ENCODE measurements around the gene SPATA6. TPM values are rescaled to one million over a fixed set of nuclear protein-coding genes. Genes with fewer than 3 reads are reported as not detected.
"Not testable (repeated sequence)": the region's sequence is repeated elsewhere in the genome, so short reads cannot be mapped to it uniquely, and the experiment has no call there.

The SPATA6 gene
- total RNA-seq, 1 donor from 2014 or later, result 26.0 TPM

GRCh38 chr1:48333316-48333715, 138.7 kb downstream of the SPATA6 start:
- Mint-ChIP-seq H3K4me3 (no peak overlapping the region), H3K4me1 (peaks cover under 1% of the 10 kb centered on the region), H3K27ac (ENCODE audit: unreplicated experiment) (no peak overlapping the region), H3K36me3 (ENCODE audit: low read depth) (peaks cover 57% of the 10 kb centered on the region), H3K9me3 (peaks cover 28% of the 10 kb centered on the region), H3K27me3 (ENCODE audit: low read depth) (no peaks in the 10 kb centered on the region)
- TF ChIP-seq CTCF (conservative IDR thresholded peaks at IDR 0.05), result no peak
- no peak for DNase-seq (ENCODE audit: low read depth, low spot score)

GRCh38 chr1:48332115-48332514, 139.9 kb downstream of the SPATA6 start:
- H3K4me3 Mint-ChIP-seq, result no peak overlapping the region
- no peaks in the 10 kb centered on the region for H3K27me3 Mint-ChIP-seq (ENCODE audit: low read depth)
- H3K4me1 Mint-ChIP-seq, result no peaks in the 10 kb centered on the region
- peaks cover 55% of the 10 kb centered on the region for H3K36me3 Mint-ChIP-seq (ENCODE audit: low read depth)
- H3K9me3 Mint-ChIP-seq, result peaks cover 28% of the 10 kb centered on the region
- H3K27ac Mint-ChIP-seq (ENCODE audit: unreplicated experiment), result no peak overlapping the region
- DNase-seq (ENCODE audit: low read depth, low spot score), result no peak
- TF ChIP-seq CTCF (conservative IDR thresholded peaks at IDR 0.05), result no peak

- Mint-ChIP-seq H3K4me1 (no peaks in the 10 kb centered on the region), H3K27ac (ENCODE audit: unreplicated experiment) (no peak overlapping the region), H3K4me3 (no peak overlapping the region), H3K9me3 (peaks cover 37% of the 10 kb centered on the region), H3K27me3 (ENCODE audit: low read depth) (no peaks in the 10 kb centered on the region), H3K36me3 (ENCODE audit: low read depth) (peaks cover 58% of the 10 kb centered on the region)
- TF ChIP-seq CTCF (conservative IDR thresholded peaks at IDR 0.05), result no peak
- no peak for DNase-seq (ENCODE audit: low read depth, low spot score)
Measured at GRCh38 chr1:48329905-48330304, 142.1 kb downstream of the SPATA6 start.

GRCh38 chr1:48329486-48329885, 142.5 kb downstream of the SPATA6 start:
- H3K9me3 Mint-ChIP-seq, result peaks cover 38% of the 10 kb centered on the region
- peaks cover 58% of the 10 kb centered on the region for H3K36me3 Mint-ChIP-seq (ENCODE audit: low read depth)
- no peak overlapping the region for H3K27ac Mint-ChIP-seq (ENCODE audit: unreplicated experiment)
- no peak for DNase-seq (ENCODE audit: low read depth, low spot score)
- H3K4me1 Mint-ChIP-seq, result no peaks in the 10 kb centered on the region
- no peaks in the 10 kb centered on the region for H3K27me3 Mint-ChIP-seq (ENCODE audit: low read depth)
- TF ChIP-seq CTCF (conservative IDR thresholded peaks at IDR 0.05), result no peak
- no peak overlapping the region for H3K4me3 Mint-ChIP-seq

- H3K4me1 Mint-ChIP-seq, result not testable (repeated sequence)
- H3K36me3 Mint-ChIP-seq (ENCODE audit: low read depth), result peaks cover 33% of the 10 kb centered on the region
Measured at GRCh38 chr1:48311829-48312228, 160.2 kb downstream of the SPATA6 start.

GRCh38 chr1:48309564-48310082, 162.4 kb downstream of the SPATA6 start:
- no peak for TF ChIP-seq CTCF (conservative IDR thresholded peaks at IDR 0.05)
- Mint-ChIP-seq H3K27ac (ENCODE audit: unreplicated experiment) (no peak overlapping the region), H3K36me3 (ENCODE audit: low read depth) (peaks cover 30% of the 10 kb centered on the region), H3K4me3 (no peak overlapping the region), H3K4me1 (no peaks in the 10 kb centered on the region), H3K27me3 (ENCODE audit: low read depth) (no peaks in the 10 kb centered on the region), H3K9me3 (peaks cover 9% of the 10 kb centered on the region)
- DNase-seq (ENCODE audit: low read depth, low spot score), result no peak

More at GRCh38 chr1:48311829-48312228, 160.2 kb downstream of the SPATA6 start:
- not testable (repeated sequence) for DNase-seq (ENCODE audit: low read depth, low spot score); H3K9me3 Mint-ChIP-seq; H3K27me3 Mint-ChIP-seq (ENCODE audit: low read depth); H3K4me3 Mint-ChIP-seq; H3K27ac Mint-ChIP-seq (ENCODE audit: unreplicated experiment)
